HFF-Myc (cell line): Measurements from ENCODE around the gene GID8.

ENCODE experiments used
- DNase-seq: peaks from one replicate; pipeline ENCODE4 v3.0.0-alpha.2; 2011; ENCODE audit warnings: low read depth; ENCODE audit errors: extremely low read depth
- H3K4me3 ChIP-seq: replicated peaks from 2 replicates; pipeline ENCODE4 v1.5.1; 2011; ENCODE audit warnings: low read depth, mild to moderate bottlenecking, control low read depth, low read length
- CTCF ChIP-seq: IDR thresholded peaks from 2 replicates; pipeline ENCODE4 v1.5.1; 2012; ENCODE audit warnings: mild to moderate bottlenecking, low read depth, low read length, control low read depth; ENCODE audit errors: missing control alignments

The GID8 gene

GRCh38 chr20:62975812-62976508 lies 38.0 kb downstream of the GID8 start:
- TF ChIP-seq CTCF = no peak
- no peak for DNase-seq
- H3K4me3 ChIP-seq = no peak overlapping the region

GRCh38 chr20:62976886-62977285 lies 38.9 kb downstream of the GID8 start:
- no peak overlapping the region for H3K4me3 ChIP-seq
- DNase-seq = no peak
- no peak for TF ChIP-seq CTCF

GRCh38 chr20:62977613-62978560 lies 39.9 kb downstream of the GID8 start:
- no peak overlapping the region for H3K4me3 ChIP-seq
- no peak for DNase-seq
- TF ChIP-seq CTCF = no peak

GRCh38 chr20:62978561-62978943 lies 40.6 kb downstream of the GID8 start:
- no peak for TF ChIP-seq CTCF

GRCh38 chr20:62979310-62979709 lies 41.4 kb downstream of the GID8 start:
- TF ChIP-seq CTCF = no peak
- DNase-seq = no peak
- H3K4me3 ChIP-seq = no peak overlapping the region

More at GRCh38 chr20:62978561-62978943, 40.6 kb downstream of the GID8 start:
- no peak overlapping the region for H3K4me3 ChIP-seq
- no peak for DNase-seq

- TF ChIP-seq CTCF = no peak
- no peak for DNase-seq
- no peak overlapping the region for H3K4me3 ChIP-seq
These were observed 42.0 kb downstream of the GID8 start for GRCh38 chr20:62979876-62980373.
